Esophagus squamous epithelium (tissue), 4 donors: ENCODE measurements around the gene CYTL1.

Source experiments
- POLR2A ChIP-seq, 4 donors: fragments of 450-650 bp; IDR thresholded peaks; one replicate each; pipeline ENCODE4 v1.6.1; 2017; ENCODE audit warnings: antibody characterized with exemption in 4 of 4, mild to moderate bottlenecking in 4 of 4, moderate library complexity in 3 of 4
- TF ChIP-seq, protein P1 (sequence below), 6 experiments: fragments of 450-650 bp in 4 of 6; fragments of 200-600 bp in 2 of 6; sonication (generic) in 2 of 6; IDR thresholded peaks; one replicate each; pipeline ENCODE4 v1.5.1; 2016 to 2019; ENCODE audit warnings: antibody characterized with exemption in 6 of 6, mild to moderate bottlenecking in 4 of 6, moderate library complexity in 4 of 6

DNA sequence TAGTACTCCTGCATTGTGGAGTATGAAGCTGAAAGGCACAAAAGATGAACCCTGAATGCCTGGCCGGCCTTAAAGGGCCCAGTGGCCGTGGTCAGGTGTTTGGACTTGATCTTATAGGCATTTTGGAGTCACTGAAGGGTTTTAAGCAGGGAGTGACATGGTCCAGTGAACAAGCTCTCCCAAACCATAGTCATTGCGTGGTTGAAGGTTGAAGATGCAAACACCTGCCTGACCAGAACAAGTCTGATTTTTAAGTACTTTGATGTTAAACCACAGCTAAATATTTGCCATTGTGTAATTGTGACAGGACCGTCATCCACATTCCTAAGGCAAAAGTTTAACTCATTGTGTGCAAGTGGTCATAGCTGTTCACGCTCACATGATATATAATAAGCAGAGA lies 35.3 kb upstream of the CYTL1 start:
- TF ChIP-seq, protein P1, sequence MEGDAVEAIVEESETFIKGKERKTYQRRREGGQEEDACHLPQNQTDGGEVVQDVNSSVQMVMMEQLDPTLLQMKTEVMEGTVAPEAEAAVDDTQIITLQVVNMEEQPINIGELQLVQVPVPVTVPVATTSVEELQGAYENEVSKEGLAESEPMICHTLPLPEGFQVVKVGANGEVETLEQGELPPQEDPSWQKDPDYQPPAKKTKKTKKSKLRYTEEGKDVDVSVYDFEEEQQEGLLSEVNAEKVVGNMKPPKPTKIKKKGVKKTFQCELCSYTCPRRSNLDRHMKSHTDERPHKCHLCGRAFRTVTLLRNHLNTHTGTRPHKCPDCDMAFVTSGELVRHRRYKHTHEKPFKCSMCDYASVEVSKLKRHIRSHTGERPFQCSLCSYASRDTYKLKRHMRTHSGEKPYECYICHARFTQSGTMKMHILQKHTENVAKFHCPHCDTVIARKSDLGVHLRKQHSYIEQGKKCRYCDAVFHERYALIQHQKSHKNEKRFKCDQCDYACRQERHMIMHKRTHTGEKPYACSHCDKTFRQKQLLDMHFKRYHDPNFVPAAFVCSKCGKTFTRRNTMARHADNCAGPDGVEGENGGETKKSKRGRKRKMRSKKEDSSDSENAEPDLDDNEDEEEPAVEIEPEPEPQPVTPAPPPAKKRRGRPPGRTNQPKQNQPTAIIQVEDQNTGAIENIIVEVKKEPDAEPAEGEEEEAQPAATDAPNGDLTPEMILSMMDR (IDR thresholded peaks at IDR 0.05), result no peak
- no peak for TF ChIP-seq POLR2A (IDR thresholded peaks at IDR 0.05)
